Stimulated activated naive B cell treated with anti-CD40 and anti-IgM and Interleukin-4, amounts not matched to agents 10 μg/mL and 1 μg/mL and 100 μg/mL, for 72 hours (primary cell): ENCODE results near the gene ITGB7.

ENCODE experiments used
- ATAC-seq, 2 donors: fragments of 150-1000 bp; cut with Tn5 transposase; replicated peaks; 2 replicates each; pipeline ENCODE4 v1.10.0; 2021; ENCODE audit warnings: moderate library complexity in 1 of 2
- DNase-seq: peaks from one replicate; pipeline ENCODE4 v3.0.0; 2021
- H3K27ac Mint-ChIP-seq: one replicate; pipeline ENCODE4 v1.8.0; 2022; ENCODE audit warnings: mild to moderate bottlenecking, mixed read lengths
- H3K27me3 Mint-ChIP-seq, 2 donors: one replicate each; pipeline ENCODE4 v1.8.0; 2022; ENCODE audit warnings: mixed read lengths in 2 of 2
- H3K36me3 Mint-ChIP-seq, 2 donors: one replicate each; pipeline ENCODE4 v1.8.0; 2022; ENCODE audit warnings: mixed read lengths in 2 of 2, mild to moderate bottlenecking in 1 of 2
- H3K4me1 Mint-ChIP-seq, 2 donors: one replicate each; pipeline ENCODE4 v1.8.0; 2022; ENCODE audit warnings: mixed read lengths in 2 of 2, mild to moderate bottlenecking in 1 of 2
- H3K4me3 Mint-ChIP-seq, 2 donors: one replicate each; pipeline ENCODE4 v1.8.0; 2022; ENCODE audit warnings: mild to moderate bottlenecking in 2 of 2, mixed read lengths in 2 of 2, moderate library complexity in 1 of 2
- H3K9me3 Mint-ChIP-seq, 2 donors: one replicate each; pipeline ENCODE4 v1.8.0; 2022; ENCODE audit warnings: mixed read lengths in 2 of 2, mild to moderate bottlenecking in 1 of 2

Gene ITGB7

DNA sequence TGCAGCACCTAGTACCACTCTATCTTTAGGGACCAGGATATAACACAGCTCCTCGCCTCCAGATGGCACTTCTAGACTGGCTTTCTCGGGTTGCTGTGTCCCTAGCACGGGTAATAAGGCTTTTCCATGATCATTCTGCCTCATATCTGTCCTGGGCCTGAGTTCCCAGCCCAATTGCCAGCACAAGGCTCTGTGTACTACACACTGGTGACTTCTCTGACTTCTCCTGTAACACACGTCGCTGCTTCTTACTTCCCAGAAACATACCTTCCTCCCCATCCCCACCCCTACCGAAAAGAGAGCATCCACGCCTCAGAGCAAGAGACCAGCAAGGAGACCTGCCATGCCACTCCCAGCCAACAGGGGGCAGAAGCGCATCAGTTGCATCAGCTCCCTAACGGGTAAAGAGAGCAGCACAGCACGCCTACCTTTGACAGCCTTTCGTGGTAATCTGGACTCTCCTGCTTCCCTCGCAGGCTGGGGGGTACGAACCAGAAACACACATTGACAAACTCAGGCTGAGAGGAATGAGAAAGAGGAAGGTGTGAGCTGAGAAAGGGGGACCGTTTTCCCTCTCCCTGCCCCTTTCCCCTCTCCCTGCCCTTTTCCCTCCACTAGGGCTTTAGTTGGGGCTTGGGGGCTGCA, 47.7 kb downstream of the ITGB7 start:
- peaks cover 5 to 8% of the 10 kb centered on the region in 2 donors for H3K4me1 Mint-ChIP-seq
- DNase-seq (peak; percentile 77), ATAC-seq (peak; percentile 99)
- H3K36me3 Mint-ChIP-seq: peaks cover 2 to 4% of the 10 kb centered on the region in 2 donors
- no peak overlapping the region for H3K4me3 Mint-ChIP-seq
- peak overlapping the region; percentile 33 for H3K27ac Mint-ChIP-seq
- H3K9me3 Mint-ChIP-seq: no peaks in the 10 kb centered on the region
- H3K27me3 Mint-ChIP-seq: no peaks in the 10 kb centered on the region

DNA sequence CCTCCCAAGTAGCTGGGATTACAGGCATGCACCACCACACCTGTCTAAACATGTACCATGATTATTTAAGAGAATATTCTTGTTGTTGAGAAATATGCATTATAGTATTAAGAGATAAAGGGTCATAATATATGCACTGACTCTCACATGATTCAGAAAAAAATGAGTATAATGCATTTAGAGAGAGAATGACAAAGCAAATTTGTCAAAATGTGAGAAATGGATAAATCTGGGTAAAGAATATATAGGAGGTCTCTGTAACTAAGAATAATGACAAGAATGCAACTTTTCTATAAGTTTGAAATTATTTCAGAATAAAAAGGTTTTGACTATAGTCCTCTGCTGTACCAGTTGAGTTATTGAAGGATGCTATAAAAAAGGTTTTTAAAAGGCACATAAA, 54.7 kb downstream of the ITGB7 start:
- Mint-ChIP-seq H3K9me3 (no peaks in the 10 kb centered on the region), H3K36me3 (no peaks in the 10 kb centered on the region), H3K27me3 (no peaks in the 10 kb centered on the region), H3K4me3 (no peak overlapping the region), H3K4me1 (no peaks in the 10 kb centered on the region), H3K27ac (no peak overlapping the region)
- no peak for ATAC-seq
- no peak for DNase-seq

DNA sequence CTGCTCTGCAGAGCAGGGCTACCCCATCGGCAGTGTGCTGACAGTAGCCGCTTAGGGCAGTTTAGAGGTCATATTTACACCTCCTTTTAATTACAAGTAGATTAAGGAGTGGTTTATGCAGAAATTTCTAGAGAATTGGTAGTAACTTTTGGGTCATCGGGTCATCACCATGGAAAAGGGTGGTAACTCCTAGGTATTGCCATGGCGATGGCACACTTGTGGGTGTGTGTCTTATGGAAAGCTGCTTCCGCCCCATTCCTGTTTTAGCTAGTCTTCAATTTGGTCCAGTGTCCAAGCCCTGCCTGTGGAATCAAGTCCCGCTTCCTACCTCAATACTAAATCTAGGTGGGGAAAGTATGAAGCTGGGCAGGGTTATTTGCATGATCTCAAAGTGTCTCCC, 56.0 kb downstream of the ITGB7 start:
- DNase-seq: no peak
- ATAC-seq: no peak
- no peak overlapping the region for H3K4me3 Mint-ChIP-seq
- H3K27me3 Mint-ChIP-seq: no peaks in the 10 kb centered on the region
- H3K36me3 Mint-ChIP-seq: no peaks in the 10 kb centered on the region
- no peaks in the 10 kb centered on the region for H3K4me1 Mint-ChIP-seq
- H3K27ac Mint-ChIP-seq: no peak overlapping the region
- no peaks in the 10 kb centered on the region for H3K9me3 Mint-ChIP-seq

DNA sequence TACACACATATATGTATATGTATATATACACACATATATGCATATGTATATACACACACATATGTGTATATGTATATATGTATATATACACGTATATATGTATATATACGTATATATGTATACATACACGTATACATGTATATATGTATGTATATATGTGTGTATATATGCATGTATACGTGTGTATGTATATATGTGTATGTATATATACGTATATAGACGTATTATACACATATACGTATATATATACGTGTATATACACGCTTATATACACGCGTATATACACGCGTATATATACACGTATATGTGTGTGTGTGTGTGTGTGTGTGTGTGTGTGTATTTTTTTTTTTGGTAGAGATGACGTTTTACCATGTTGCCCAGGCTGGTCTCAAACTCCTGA, 59.4 kb downstream of the ITGB7 start:
- Mint-ChIP-seq H3K4me1 (no peaks in the 10 kb centered on the region), H3K9me3 (no peaks in the 10 kb centered on the region), H3K4me3 (no peak overlapping the region), H3K36me3 (no peaks in the 10 kb centered on the region), H3K27me3 (no peaks in the 10 kb centered on the region), H3K27ac (no peak overlapping the region)
- no peak for ATAC-seq
- DNase-seq: no peak

DNA sequence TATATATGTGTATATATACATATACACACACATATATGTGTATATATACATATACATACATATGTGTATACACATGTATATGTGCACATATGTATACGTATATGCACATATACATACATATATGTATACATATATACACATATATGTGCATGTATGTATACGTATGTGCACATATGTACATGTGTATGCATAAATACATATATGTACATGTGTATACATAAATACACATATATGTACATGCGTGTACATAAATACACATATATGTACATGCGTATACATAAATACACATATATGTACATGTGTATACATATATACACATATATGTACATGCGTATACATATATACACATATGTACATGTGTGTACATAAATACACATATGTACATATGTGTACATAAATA, 59.9 kb downstream of the ITGB7 start:
- ATAC-seq (no peak), DNase-seq (no peak)
- Mint-ChIP-seq H3K9me3 (no peaks in the 10 kb centered on the region), H3K36me3 (no peaks in the 10 kb centered on the region), H3K27me3 (no peaks in the 10 kb centered on the region), H3K4me3 (no peak overlapping the region), H3K27ac (no peak overlapping the region), H3K4me1 (no peaks in the 10 kb centered on the region)

DNA sequence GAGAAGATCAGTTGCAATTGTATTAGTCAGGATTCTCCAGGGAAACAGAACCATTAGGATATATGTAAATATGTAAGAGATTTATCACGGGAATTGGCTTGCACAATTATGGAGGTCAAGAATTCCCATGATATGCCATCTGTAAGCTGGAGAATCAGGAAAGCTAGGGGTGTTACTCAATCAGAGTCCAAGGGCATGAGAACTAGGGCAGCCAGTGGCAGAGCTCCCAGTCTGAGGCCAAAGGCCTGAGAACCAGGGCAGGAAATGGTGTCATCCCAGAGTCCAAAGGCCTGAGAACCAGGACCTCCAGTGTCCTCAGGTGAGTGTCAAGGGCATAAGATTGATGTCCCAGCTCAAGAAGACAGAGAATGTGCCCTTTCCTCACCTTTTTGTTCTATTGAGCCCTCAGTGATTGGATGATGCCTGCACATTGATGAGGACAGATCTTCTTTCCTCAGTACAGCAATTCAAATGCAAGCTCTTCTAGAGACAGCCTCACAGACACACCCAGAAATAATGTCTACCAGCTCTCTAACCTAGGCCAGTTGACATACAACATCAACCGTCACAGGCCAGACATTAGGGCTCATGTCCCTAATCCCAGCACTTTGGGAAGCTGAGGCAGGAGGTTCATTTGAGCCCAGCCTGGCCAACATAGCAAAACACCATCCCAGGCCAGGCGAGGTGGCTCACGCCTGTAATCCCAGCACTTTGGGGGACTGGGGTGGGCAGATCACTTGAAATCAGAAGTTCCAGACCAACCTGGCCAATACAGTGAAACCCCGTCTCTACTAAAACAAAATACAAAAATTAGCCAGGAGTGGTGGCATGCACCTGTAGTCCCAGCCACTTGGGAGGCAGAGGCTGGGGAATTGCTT, 61.4 kb downstream of the ITGB7 start:
- Mint-ChIP-seq H3K27ac (no peak overlapping the region), H3K9me3 (no peaks in the 10 kb centered on the region), H3K27me3 (no peaks in the 10 kb centered on the region), H3K36me3 (no peaks in the 10 kb centered on the region), H3K4me1 (no peaks in the 10 kb centered on the region), H3K4me3 (no peak overlapping the region)
- DNase-seq: no peak
- no peak for ATAC-seq

DNA sequence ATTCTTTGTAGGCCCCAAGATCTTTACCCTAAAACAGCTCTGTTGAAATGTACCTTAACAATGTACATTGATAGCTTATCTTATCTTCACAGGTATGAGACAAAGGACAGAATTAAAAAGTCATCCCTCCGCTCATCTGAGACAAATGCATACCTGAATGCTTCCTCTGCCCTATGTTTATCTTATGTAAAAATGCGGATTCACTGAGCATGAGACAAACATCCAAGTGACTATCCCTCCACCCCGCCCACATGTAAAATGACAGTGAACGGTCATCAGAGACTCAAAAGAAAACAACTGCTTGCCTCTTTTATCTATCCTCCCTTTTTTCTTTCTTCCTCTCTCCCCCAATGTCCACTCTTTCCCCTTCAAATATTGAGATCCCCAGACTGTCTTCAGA, 63.7 kb downstream of the ITGB7 start:
- no peak overlapping the region for H3K27ac Mint-ChIP-seq
- H3K4me1 Mint-ChIP-seq: no peaks in the 10 kb centered on the region
- H3K27me3 Mint-ChIP-seq: peaks cover 0 to 10% of the 10 kb centered on the region in 2 donors
- H3K9me3 Mint-ChIP-seq: peaks cover 0 to 4% of the 10 kb centered on the region in 2 donors
- H3K4me3 Mint-ChIP-seq: no peak overlapping the region
- no peak for DNase-seq
- no peak for ATAC-seq
- H3K36me3 Mint-ChIP-seq: no peaks in the 10 kb centered on the region
